ENCODE data around the gene RXRA.

GRCh38 chr9:134355561-134356279, 29.5 kb downstream of the RXRA start:
- TF ChIP-seq, protein P1, sequence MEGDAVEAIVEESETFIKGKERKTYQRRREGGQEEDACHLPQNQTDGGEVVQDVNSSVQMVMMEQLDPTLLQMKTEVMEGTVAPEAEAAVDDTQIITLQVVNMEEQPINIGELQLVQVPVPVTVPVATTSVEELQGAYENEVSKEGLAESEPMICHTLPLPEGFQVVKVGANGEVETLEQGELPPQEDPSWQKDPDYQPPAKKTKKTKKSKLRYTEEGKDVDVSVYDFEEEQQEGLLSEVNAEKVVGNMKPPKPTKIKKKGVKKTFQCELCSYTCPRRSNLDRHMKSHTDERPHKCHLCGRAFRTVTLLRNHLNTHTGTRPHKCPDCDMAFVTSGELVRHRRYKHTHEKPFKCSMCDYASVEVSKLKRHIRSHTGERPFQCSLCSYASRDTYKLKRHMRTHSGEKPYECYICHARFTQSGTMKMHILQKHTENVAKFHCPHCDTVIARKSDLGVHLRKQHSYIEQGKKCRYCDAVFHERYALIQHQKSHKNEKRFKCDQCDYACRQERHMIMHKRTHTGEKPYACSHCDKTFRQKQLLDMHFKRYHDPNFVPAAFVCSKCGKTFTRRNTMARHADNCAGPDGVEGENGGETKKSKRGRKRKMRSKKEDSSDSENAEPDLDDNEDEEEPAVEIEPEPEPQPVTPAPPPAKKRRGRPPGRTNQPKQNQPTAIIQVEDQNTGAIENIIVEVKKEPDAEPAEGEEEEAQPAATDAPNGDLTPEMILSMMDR (IDR thresholded peaks at IDR 0.05), result no peak
- TF ChIP-seq POLR2A (IDR thresholded peaks at IDR 0.05), result no peak
